ENCODE data around the gene LYZL1. TPM values are rescaled to one million over a fixed set of nuclear protein-coding genes. Genes with fewer than 3 reads are reported as not detected.
"Not testable (repeated sequence)": the region's sequence is repeated elsewhere in the genome, so short reads cannot be mapped to it uniquely, and the experiment has no call there.

Gene LYZL1
- total RNA-seq, 4 donors from 2014 or later: not detected

- no peak for DNase-seq
- intact Hi-C loops (cut with DNase I; ENCODE audit: low total_unique reads): no loop called here
Measured at GRCh38 chr10:29319205-29319781, 30.4 kb downstream of the LYZL1 start.

GRCh38 chr10:29320680-29321121 lies 31.8 kb downstream of the LYZL1 start:
- H3K36me3 ChIP-seq; H3K4me3 ChIP-seq; H3K27me3 ChIP-seq; intact Hi-C loops (cut with DNase I; ENCODE audit: low total_unique reads); H3K9me3 ChIP-seq; DNase-seq; H3K27ac ChIP-seq; H3K4me1 ChIP-seq: not testable (repeated sequence)

More at GRCh38 chr10:29319205-29319781, 30.4 kb downstream of the LYZL1 start:
- no peak overlapping the region for H3K4me3 ChIP-seq
- no peaks in the 10 kb centered on the region for H3K36me3 ChIP-seq
- no peak for TF ChIP-seq POLR2A (IDR thresholded peaks at IDR 0.05)
- TF ChIP-seq CTCF (IDR thresholded peaks at IDR 0.05): no peak
- no peaks in the 10 kb centered on the region for H3K27me3 ChIP-seq
- H3K4me1 ChIP-seq: no peaks in the 10 kb centered on the region
- H3K27ac ChIP-seq: no peak overlapping the region
- H3K9me3 ChIP-seq: no peaks in the 10 kb centered on the region

- H3K36me3 ChIP-seq: no peaks in the 10 kb centered on the region
Measured at GRCh38 chr10:29321656-29322055, 32.8 kb downstream of the LYZL1 start.

GRCh38 chr10:29322918-29323317 lies 34.0 kb downstream of the LYZL1 start:
- peak overlapping the region in 1 of 2 donors; percentile 37 for H3K27ac ChIP-seq
- intact Hi-C loops (cut with DNase I; ENCODE audit: low total_unique reads): no loop called here
- TF ChIP-seq CTCF (IDR thresholded peaks at IDR 0.05) (no peak), POLR2A (IDR thresholded peaks at IDR 0.05) (no peak)
- H3K4me1 ChIP-seq: no peaks in the 10 kb centered on the region
- no peak for DNase-seq
- no peaks in the 10 kb centered on the region for H3K27me3 ChIP-seq
- H3K36me3 ChIP-seq: no peaks in the 10 kb centered on the region
- H3K4me3 ChIP-seq: no peak overlapping the region
- no peaks in the 10 kb centered on the region for H3K9me3 ChIP-seq

More at GRCh38 chr10:29321656-29322055, 32.8 kb downstream of the LYZL1 start:
- no peak overlapping the region for H3K4me3 ChIP-seq
- DNase-seq: no peak
- H3K9me3 ChIP-seq: no peaks in the 10 kb centered on the region
- no peaks in the 10 kb centered on the region for H3K4me1 ChIP-seq
- H3K27ac ChIP-seq: no peak overlapping the region
- TF ChIP-seq POLR2A (IDR thresholded peaks at IDR 0.05) (no peak), CTCF (IDR thresholded peaks at IDR 0.05) (no peak)
- H3K27me3 ChIP-seq: no peaks in the 10 kb centered on the region
- intact Hi-C loops (cut with DNase I; ENCODE audit: low total_unique reads): no loop called here

GRCh38 chr10:29323367-29323766 lies 34.5 kb downstream of the LYZL1 start:
- H3K9me3 ChIP-seq: no peaks in the 10 kb centered on the region
- no peaks in the 10 kb centered on the region for H3K4me1 ChIP-seq
- intact Hi-C loops (cut with DNase I; ENCODE audit: low total_unique reads): no loop called here
- DNase-seq: no peak
- H3K36me3 ChIP-seq: no peaks in the 10 kb centered on the region
- TF ChIP-seq CTCF (IDR thresholded peaks at IDR 0.05) (no peak), POLR2A (IDR thresholded peaks at IDR 0.05) (no peak)
- H3K27me3 ChIP-seq: no peaks in the 10 kb centered on the region
- H3K27ac ChIP-seq: peak overlapping the region in 1 of 2 donors; percentile 37
- H3K4me3 ChIP-seq: no peak overlapping the region

Measured in uterus (tissue), 4 donors.